HEK293T (cell line): ENCODE results near the gene STYXL1.

ENCODE experiments used
- CTCF ChIA-PET: fragments of 350-600 bp; formaldehyde crosslinking; extraction: SDS; loops from one replicate; lab custom pipeline; 2021; ENCODE audit warnings: antibody characterized with exemption, inconsistent platforms; lab: Yijun Ruan, JAX
- POLR2A ChIA-PET: fragments of 350-600 bp; formaldehyde crosslinking; extraction: SDS; loops from one replicate; lab custom pipeline; 2020; ENCODE audit warnings: antibody characterized with exemption, inconsistent platforms; lab: Yijun Ruan, JAX
- DNase-seq: peaks from one replicate; pipeline ENCODE4 v3.0.0; 2012; ENCODE audit warnings: mixed read lengths; ENCODE audit errors: extremely low spot score
- ARNT ChIP-seq: fragments of 450-650 bp; IDR thresholded peaks from 2 replicates; pipeline ENCODE4 v1.6.1; 2017; ENCODE audit warnings: mild to moderate bottlenecking
- BHLHE40 ChIP-seq: fragments of 450-650 bp; IDR thresholded peaks from 2 replicates; pipeline ENCODE4 v1.6.1; 2016; ENCODE audit warnings: mild to moderate bottlenecking, moderate library complexity, borderline replicate concordance
- CTBP1 ChIP-seq: fragments of 450-650 bp; IDR thresholded peaks from 2 replicates; pipeline ENCODE4 v1.6.1; 2016; ENCODE audit warnings: borderline replicate concordance
- ELF4 ChIP-seq: fragments of 450-650 bp; IDR thresholded peaks from 2 replicates; pipeline ENCODE4 v1.6.1; 2017; ENCODE audit warnings: antibody characterized with exemption
- FOXA1 ChIP-seq: fragments of 450-650 bp; IDR thresholded peaks from 2 replicates; pipeline ENCODE4 v1.6.1; 2016; ENCODE audit warnings: mild to moderate bottlenecking
- FOXK2 ChIP-seq: fragments of 450-650 bp; IDR thresholded peaks from 2 replicates; pipeline ENCODE4 v1.6.1; 2016; ENCODE audit warnings: mild to moderate bottlenecking
- FOXM1 ChIP-seq: fragments of 450-650 bp; IDR thresholded peaks from 2 replicates; pipeline ENCODE4 v1.6.1; 2017; ENCODE audit warnings: mild to moderate bottlenecking, borderline replicate concordance
- HDGF ChIP-seq: fragments of 450-650 bp; IDR thresholded peaks from 2 replicates; pipeline ENCODE4 v1.6.1; 2017; ENCODE audit warnings: antibody characterized with exemption, borderline replicate concordance
- L3MBTL2 ChIP-seq: fragments of 450-650 bp; conservative IDR thresholded peaks from 2 replicates; pipeline ENCODE4 v1.6.1; 2016; ENCODE audit warnings: mild to moderate bottlenecking
- LEF1 ChIP-seq: fragments of 450-650 bp; IDR thresholded peaks from 2 replicates; pipeline ENCODE4 v1.6.1; 2017; ENCODE audit warnings: mild to moderate bottlenecking, borderline replicate concordance
- NFRKB ChIP-seq: fragments of 450-650 bp; IDR thresholded peaks from 2 replicates; pipeline ENCODE4 v1.6.1; 2016; ENCODE audit warnings: mild to moderate bottlenecking, moderate library complexity
- SP1 ChIP-seq: fragments of 450-650 bp; IDR thresholded peaks from 2 replicates; pipeline ENCODE4 v1.6.1; 2017
- SUZ12 ChIP-seq: fragments of 450-650 bp; IDR thresholded peaks from 2 replicates; pipeline ENCODE4 v1.6.1; 2016; ENCODE audit warnings: mild to moderate bottlenecking
- TARDBP ChIP-seq: fragments of 450-650 bp; IDR thresholded peaks from 2 replicates; pipeline ENCODE4 v1.6.1; 2016
- ZNF384 ChIP-seq: fragments of 450-650 bp; IDR thresholded peaks from 2 replicates; pipeline ENCODE4 v1.6.1; 2016
- TF ChIP-seq, protein P1 (sequence below): fragments of 450-650 bp; IDR thresholded peaks from 2 replicates; pipeline ENCODE4 v1.6.1; 2016

STYXL1 gene

DNA sequence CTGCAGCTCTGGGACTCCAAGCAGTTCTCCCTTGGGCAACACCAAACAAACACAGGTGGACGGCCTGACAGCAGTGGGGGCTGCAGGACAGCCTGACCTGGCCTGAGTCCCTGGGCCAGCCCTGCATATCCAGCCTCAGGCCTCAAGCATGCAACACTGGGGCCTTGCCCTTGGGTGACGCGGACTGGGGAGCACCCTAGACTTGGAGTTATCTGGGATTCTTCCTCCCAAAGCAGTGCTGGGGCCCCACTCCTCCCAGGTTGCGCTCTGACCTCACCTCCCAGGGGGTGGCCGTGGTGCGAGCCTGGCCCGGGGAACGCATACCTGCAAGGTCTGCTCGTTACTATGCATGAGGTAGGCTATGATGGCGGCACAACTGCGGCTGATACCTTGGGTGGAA is 47.2 kb downstream of the STYXL1 start:
- TF ChIP-seq NFRKB (no peak), SP1 (no peak), ELF4 (no peak), HDGF (no peak), ARNT (no peak), L3MBTL2 (no peak), TARDBP (no peak), ZNF384 (no peak), CTBP1 (no peak), FOXM1 (no peak), SUZ12 (no peak), FOXA1 (no peak)
- TF ChIP-seq, protein P1, sequence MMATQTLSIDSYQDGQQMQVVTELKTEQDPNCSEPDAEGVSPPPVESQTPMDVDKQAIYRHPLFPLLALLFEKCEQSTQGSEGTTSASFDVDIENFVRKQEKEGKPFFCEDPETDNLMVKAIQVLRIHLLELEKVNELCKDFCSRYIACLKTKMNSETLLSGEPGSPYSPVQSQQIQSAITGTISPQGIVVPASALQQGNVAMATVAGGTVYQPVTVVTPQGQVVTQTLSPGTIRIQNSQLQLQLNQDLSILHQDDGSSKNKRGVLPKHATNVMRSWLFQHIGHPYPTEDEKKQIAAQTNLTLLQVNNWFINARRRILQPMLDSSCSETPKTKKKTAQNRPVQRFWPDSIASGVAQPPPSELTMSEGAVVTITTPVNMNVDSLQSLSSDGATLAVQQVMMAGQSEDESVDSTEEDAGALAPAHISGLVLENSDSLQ: no peak
- POLR2A ChIA-PET: no interaction called here
- no peak for DNase-seq
- CTCF ChIA-PET: no interaction called here

DNA sequence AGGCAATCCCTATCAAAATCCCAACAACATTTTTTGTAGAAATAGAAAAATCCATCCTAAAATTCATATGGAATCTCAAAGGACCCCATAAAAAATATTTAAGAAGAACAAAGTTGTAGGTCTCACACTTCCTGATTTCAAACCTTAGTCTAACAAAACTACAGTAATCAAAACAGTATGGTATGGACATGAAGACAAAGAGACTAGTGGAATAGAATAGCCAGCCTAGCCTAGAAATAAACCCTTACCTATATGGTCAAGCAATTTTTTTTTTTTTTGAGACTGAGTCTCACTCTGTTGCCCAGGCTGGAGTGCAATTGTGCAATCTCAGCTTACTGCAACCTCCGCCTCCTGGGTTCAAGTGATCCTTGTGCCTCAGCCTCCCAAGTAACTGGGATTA is 49.8 kb downstream of the STYXL1 start:
- ChIA-PET CTCF (no interaction called here), POLR2A (no interaction called here)
- DNase-seq: no peak
- no peak for TF ChIP-seq FOXM1
- TF ChIP-seq SUZ12: no peak
- TF ChIP-seq BHLHE40: no peak
- no peak for TF ChIP-seq ZNF384
- TF ChIP-seq CTBP1: no peak
- TF ChIP-seq FOXA1: no peak
- TF ChIP-seq ELF4: no peak
- TF ChIP-seq L3MBTL2: no peak
- TF ChIP-seq ARNT: no peak
- TF ChIP-seq HDGF: no peak
- TF ChIP-seq NFRKB: no peak
- no peak for TF ChIP-seq TARDBP

DNA sequence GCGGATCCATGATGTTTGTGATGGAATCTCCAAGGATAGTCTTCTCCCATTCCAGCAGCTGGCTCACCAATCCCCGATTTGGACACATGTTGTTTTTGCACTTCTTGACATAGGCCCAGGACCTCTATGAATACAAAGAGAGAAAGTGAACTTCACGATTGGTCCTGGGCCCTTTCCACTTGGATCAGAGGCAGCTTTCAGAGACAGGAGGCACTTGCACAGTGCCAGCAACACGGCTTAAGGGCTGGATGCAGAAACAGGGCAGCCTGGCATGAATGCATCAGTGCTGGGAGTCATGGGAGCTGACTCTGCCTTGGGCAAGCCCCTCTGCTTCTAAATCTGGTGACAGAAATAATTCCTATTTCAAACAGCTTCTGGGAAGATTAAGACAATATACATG is 51.3 kb downstream of the STYXL1 start:
- CTCF ChIA-PET: no interaction called here
- TF ChIP-seq CTBP1 (no peak), FOXM1 (no peak), TARDBP (no peak), ELF4 (no peak), SP1 (no peak), FOXA1 (no peak), FOXK2 (no peak), ARNT (no peak), L3MBTL2 (no peak)
- TF ChIP-seq, protein P1: no peak
- no peak for DNase-seq
- POLR2A ChIA-PET: no interaction called here

DNA sequence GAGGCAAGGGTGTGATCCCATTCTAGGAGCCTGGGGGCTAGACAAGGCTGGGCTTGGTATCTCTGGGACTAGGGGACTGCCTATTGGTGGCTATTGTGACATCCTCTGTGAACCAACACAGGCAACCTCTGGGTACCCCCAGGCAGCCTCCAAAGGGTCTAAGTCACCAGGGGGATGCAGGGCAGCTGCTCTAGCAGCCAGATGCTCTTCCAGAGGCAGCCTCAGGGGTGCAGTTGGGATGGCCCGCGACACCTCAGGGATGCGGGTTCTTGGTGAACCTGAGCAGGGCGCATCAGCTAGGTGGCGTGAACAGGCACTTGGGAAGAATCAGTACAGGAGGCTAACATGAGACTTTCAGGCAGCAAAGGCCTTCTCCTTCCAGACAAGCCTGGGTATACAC is 51.8 kb downstream of the STYXL1 start:
- ChIA-PET POLR2A (no interaction called here), CTCF (no interaction called here)
- DNase-seq: no peak
- TF ChIP-seq LEF1 (no peak), ZNF384 (no peak), SUZ12 (no peak), CTBP1 (no peak), FOXA1 (no peak), TARDBP (no peak), L3MBTL2 (no peak), HDGF (no peak), ARNT (no peak), FOXK2 (no peak), SP1 (no peak), FOXM1 (no peak), NFRKB (no peak), ELF4 (no peak), BHLHE40 (no peak)
- TF ChIP-seq, protein P1: no peak

DNA sequence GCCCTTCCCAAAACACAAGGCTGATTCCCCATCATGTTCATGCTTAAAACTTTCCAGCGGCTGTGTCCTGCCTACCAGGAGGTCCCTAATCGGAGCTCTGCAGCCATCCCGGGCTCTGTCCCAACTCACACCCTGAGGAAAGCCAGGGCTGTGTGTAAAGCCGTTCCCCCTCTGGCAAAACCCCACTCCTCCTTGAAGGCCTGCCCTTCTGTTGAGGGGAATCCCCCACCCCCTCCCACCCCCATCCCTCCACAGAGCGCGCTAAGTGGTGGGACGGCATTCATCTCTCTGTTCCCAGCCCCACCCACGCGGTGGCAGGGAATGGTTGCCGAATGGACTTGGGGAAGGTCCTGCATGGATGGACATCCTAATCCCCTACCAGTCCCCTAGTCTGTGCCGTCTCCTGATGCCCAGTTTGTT is 52.7 kb downstream of the STYXL1 start:
- ChIA-PET POLR2A (interaction anchor here (0.8 kb wide), 1 partner anchor 53 kb away, joined by 3 read pairs; the partner anchor contains the start of genes MDH2 and STYXL1), CTCF (no interaction called here)
- no peak for DNase-seq
- TF ChIP-seq ZNF384 (no peak), FOXM1 (no peak), FOXA1 (no peak), SUZ12 (no peak), CTBP1 (no peak), FOXK2 (no peak), TARDBP (no peak), ELF4 (no peak), L3MBTL2 (no peak), HDGF (no peak), ARNT (no peak), SP1 (no peak), NFRKB (no peak)
- TF ChIP-seq, protein P1: no peak
